ENCODE results near the gene DHRSX.

GRCh38 chrX:2313864-2314640, 186.7 kb downstream of the DHRSX start:
- TF ChIP-seq, protein P1, sequence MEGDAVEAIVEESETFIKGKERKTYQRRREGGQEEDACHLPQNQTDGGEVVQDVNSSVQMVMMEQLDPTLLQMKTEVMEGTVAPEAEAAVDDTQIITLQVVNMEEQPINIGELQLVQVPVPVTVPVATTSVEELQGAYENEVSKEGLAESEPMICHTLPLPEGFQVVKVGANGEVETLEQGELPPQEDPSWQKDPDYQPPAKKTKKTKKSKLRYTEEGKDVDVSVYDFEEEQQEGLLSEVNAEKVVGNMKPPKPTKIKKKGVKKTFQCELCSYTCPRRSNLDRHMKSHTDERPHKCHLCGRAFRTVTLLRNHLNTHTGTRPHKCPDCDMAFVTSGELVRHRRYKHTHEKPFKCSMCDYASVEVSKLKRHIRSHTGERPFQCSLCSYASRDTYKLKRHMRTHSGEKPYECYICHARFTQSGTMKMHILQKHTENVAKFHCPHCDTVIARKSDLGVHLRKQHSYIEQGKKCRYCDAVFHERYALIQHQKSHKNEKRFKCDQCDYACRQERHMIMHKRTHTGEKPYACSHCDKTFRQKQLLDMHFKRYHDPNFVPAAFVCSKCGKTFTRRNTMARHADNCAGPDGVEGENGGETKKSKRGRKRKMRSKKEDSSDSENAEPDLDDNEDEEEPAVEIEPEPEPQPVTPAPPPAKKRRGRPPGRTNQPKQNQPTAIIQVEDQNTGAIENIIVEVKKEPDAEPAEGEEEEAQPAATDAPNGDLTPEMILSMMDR (IDR thresholded peaks at IDR 0.05) = no peak
- no peak for TF ChIP-seq POLR2A (IDR thresholded peaks at IDR 0.05)

All from adrenal gland (tissue), 5 donors.